ENCODE data around the gene EVI5. TPM values are rescaled to one million over a fixed set of nuclear protein-coding genes. Genes with fewer than 3 reads are reported as not detected.

The EVI5 gene
- total and polyA plus RNA-seq, 2 donors (not counting 1 experiment from before 2014, with no cell fraction given), result 1.5 to 36.3 TPM

- TF ChIP-seq CTCF (IDR thresholded peaks at IDR 0.05) (no peak), EZH2 (IDR thresholded peaks at IDR 0.05; ENCODE audit: borderline replicate concordance, insufficient read depth, low read depth, low read length, poor library complexity, severe bottlenecking) (no peak)
- H3K27ac ChIP-seq (ENCODE audit: low read length in 2 of 2), result no peak overlapping the region
- Mint-ChIP-seq H3K4me1 (no peaks in the 10 kb centered on the region), H3K9me3 (ENCODE audit: insufficient read depth) (no peaks in the 10 kb centered on the region), H3K4me3 (no peak overlapping the region), H3K27ac (no peak overlapping the region), H3K27me3 (peaks cover 5% of the 10 kb centered on the region)
- H3K4me1 ChIP-seq (ENCODE audit: control insufficient read depth in 2 of 2, insufficient read depth in 2 of 2, low read length in 2 of 2), result no peaks in the 10 kb centered on the region
- H3K79me2 ChIP-seq (ENCODE audit: control insufficient read depth, insufficient read depth, low read length), result no peaks in the 10 kb centered on the region
- intact Hi-C loops (cut with micrococcal nuclease), result no loop called here
- POLR2A ChIA-PET, result no interaction called here
- CTCF ChIA-PET, result interaction anchor here (1.1 to 3.6 kb wide), 2 partner anchors 27 to 43 kb away, joined by 4 to 11 read pairs; no protein-coding TSS in a partner anchor
- H3K36me3 ChIP-seq (replicated peaks in 1 of 2; ENCODE audit: control extremely low read depth in 1 of 2, control insufficient read depth in 1 of 2, extremely low read depth in 1 of 2, insufficient read depth in 2 of 2, low read length in 1 of 2), result no peaks in the 10 kb centered on the region
- no peak for DNase-seq
- H3K9me3 ChIP-seq (ENCODE audit: control extremely low read depth in 1 of 3, control insufficient read depth in 2 of 3, insufficient read depth in 1 of 3, low read length in 2 of 3), result no peaks in the 10 kb centered on the region
- no peak overlapping the region for H3K4me3 ChIP-seq (ENCODE audit: control extremely low read depth in 1 of 5, extremely low read depth in 1 of 5, insufficient read depth in 1 of 5, low read depth in 2 of 5, low read length in 4 of 5)
- H3K9ac ChIP-seq (ENCODE audit: low read length), result no peak overlapping the region
- peaks cover 0 to 2% (median 0%) of the 10 kb centered on the region in 4 experiments for H3K27me3 ChIP-seq (replicated peaks in 1 of 4; ENCODE audit: control extremely low read depth in 1 of 4, control insufficient read depth in 3 of 4, insufficient read depth in 4 of 4, low read length in 3 of 4)
- H3K4me2 ChIP-seq (replicated peaks; ENCODE audit: low read depth, low read length, poor library complexity, severe bottlenecking), result no peak overlapping the region
- no peak for ATAC-seq (ENCODE audit: low read depth)
- no CpG with 5 or more reads among the region's 7 CpGs for WGBS (ENCODE audit: insufficient coverage)
- H2AFZ ChIP-seq (ENCODE audit: insufficient read depth, low read depth, low read length, poor library complexity, severe bottlenecking), result no peak overlapping the region
- no peaks in the 10 kb centered on the region for H4K20me1 ChIP-seq (ENCODE audit: control insufficient read depth, insufficient read depth, low read length, poor library complexity, severe bottlenecking)
Measured at GRCh38 chr1:92791487-92792066, 6.7 kb upstream of the EVI5 start.

DNA sequence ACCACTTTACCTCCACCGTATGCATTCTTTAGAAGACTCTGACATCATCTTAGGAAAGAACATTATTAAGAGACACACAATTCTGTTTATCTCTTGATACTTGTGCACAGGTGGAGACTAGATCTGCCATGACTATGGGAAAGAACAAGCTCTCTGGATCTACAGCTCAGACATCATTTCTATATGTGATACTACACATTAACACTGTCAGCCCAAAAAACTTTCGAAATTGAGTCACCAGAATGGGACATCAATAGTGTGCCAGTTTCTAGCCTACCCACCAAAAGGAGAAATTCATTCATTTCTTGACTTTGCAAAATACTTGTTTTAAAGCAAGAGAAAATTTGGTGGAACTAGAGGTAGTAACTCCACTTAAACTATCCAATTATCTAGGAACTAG, 6.0 kb upstream of the EVI5 start:
- intact Hi-C loops (cut with micrococcal nuclease), result no loop called here
- H3K27ac ChIP-seq (ENCODE audit: low read length in 2 of 2), result no peak overlapping the region
- CTCF ChIA-PET, result interaction anchor here (1.1 to 1.3 kb wide), 2 partner anchors 28 to 42 kb away, joined by 4 to 8 read pairs; no protein-coding TSS in a partner anchor
- H2AFZ ChIP-seq (ENCODE audit: insufficient read depth, low read depth, low read length, poor library complexity, severe bottlenecking), result no peak overlapping the region
- H3K4me3 ChIP-seq (ENCODE audit: control extremely low read depth in 1 of 5, extremely low read depth in 1 of 5, insufficient read depth in 1 of 5, low read depth in 2 of 5, low read length in 4 of 5), result no peak overlapping the region
- ATAC-seq (ENCODE audit: low read depth) (no peak), DNase-seq (no peak)
- no peak overlapping the region for H3K27ac Mint-ChIP-seq
- H3K36me3 ChIP-seq (replicated peaks in 1 of 2; ENCODE audit: control extremely low read depth in 1 of 2, control insufficient read depth in 1 of 2, extremely low read depth in 1 of 2, insufficient read depth in 2 of 2, low read length in 1 of 2), result no peaks in the 10 kb centered on the region
- no peaks in the 10 kb centered on the region for H3K79me2 ChIP-seq (ENCODE audit: control insufficient read depth, insufficient read depth, low read length)
- H3K9me3 ChIP-seq (ENCODE audit: control extremely low read depth in 1 of 3, control insufficient read depth in 2 of 3, insufficient read depth in 1 of 3, low read length in 2 of 3), result no peaks in the 10 kb centered on the region
- no peak overlapping the region for H3K9ac ChIP-seq (ENCODE audit: low read length)
- WGBS (ENCODE audit: insufficient coverage), result no CpG with 5 or more reads among the region's 2 CpGs
- H4K20me1 ChIP-seq (ENCODE audit: control insufficient read depth, insufficient read depth, low read length, poor library complexity, severe bottlenecking), result no peaks in the 10 kb centered on the region
- no peak overlapping the region for H3K4me3 Mint-ChIP-seq
- POLR2A ChIA-PET, result interaction anchor here (0.7 kb wide), 3 partner anchors 203 to 1309 kb away, joined by 3 to 4 read pairs (median 3); no protein-coding TSS in a partner anchor
- H3K4me2 ChIP-seq (replicated peaks; ENCODE audit: low read depth, low read length, poor library complexity, severe bottlenecking), result no peak overlapping the region
- peaks cover 0 to 2% (median 0%) of the 10 kb centered on the region in 4 experiments for H3K27me3 ChIP-seq (replicated peaks in 1 of 4; ENCODE audit: control extremely low read depth in 1 of 4, control insufficient read depth in 3 of 4, insufficient read depth in 4 of 4, low read length in 3 of 4)
- H3K4me1 Mint-ChIP-seq, result peaks cover 3% of the 10 kb centered on the region
- no peaks in the 10 kb centered on the region for H3K9me3 Mint-ChIP-seq (ENCODE audit: insufficient read depth)
- TF ChIP-seq CTCF (IDR thresholded peaks at IDR 0.05) (no peak), EZH2 (IDR thresholded peaks at IDR 0.05; ENCODE audit: borderline replicate concordance, insufficient read depth, low read depth, low read length, poor library complexity, severe bottlenecking) (no peak)
- H3K4me1 ChIP-seq (ENCODE audit: control insufficient read depth in 2 of 2, insufficient read depth in 2 of 2, low read length in 2 of 2), result no peaks in the 10 kb centered on the region
- peaks cover 5% of the 10 kb centered on the region for H3K27me3 Mint-ChIP-seq

Data from B cell (primary cell).